ENCODE data around the gene TBPL1. TPM values are rescaled to one million over a fixed set of nuclear protein-coding genes. Genes with fewer than 3 reads are reported as not detected.

Gene TBPL1
- total RNA-seq, 3 donors from 2014 or later, result 10.2 to 16.4 (median 15.4) TPM

DNA sequence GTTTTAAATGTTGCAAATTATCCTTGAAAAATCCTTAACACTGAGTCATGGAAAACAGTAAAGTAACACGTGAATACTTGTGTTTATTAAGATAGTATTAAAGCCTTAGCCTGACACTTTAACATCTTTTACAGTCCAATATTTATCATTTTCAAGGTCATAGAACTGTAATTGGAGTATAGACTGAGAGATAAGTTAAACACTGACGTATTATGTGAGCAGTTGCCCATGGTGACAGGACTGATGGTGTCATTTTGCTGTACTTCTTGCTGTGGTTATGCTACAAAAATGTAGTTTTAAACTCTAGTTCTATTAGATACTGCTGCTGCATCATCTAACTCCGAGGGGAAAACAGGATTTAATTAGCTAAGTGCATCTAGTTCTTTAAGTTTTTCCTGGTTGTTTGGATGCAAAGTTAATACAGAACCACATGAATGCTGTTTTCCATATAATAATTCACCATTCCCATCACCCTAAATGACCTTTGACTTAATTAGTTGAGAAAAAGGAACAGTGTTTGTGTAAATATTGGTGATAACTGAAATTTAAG is 61.6 kb downstream of the TBPL1 start:
- Histone ChIP-seq H3K4me1 (no peaks in the 10 kb centered on the region), H3K27ac (no peak overlapping the region), H3K27me3 (no peaks in the 10 kb centered on the region), H3K36me3 (no peaks in the 10 kb centered on the region), H3K4me3 (no peak overlapping the region), H3K9me3 (no peaks in the 10 kb centered on the region)
- TF ChIP-seq POLR2AphosphoS5 (IDR thresholded peaks at IDR 0.05) (no peak), POLR2A (IDR thresholded peaks at IDR 0.05) (no peak)
- TF ChIP-seq, protein P1, sequence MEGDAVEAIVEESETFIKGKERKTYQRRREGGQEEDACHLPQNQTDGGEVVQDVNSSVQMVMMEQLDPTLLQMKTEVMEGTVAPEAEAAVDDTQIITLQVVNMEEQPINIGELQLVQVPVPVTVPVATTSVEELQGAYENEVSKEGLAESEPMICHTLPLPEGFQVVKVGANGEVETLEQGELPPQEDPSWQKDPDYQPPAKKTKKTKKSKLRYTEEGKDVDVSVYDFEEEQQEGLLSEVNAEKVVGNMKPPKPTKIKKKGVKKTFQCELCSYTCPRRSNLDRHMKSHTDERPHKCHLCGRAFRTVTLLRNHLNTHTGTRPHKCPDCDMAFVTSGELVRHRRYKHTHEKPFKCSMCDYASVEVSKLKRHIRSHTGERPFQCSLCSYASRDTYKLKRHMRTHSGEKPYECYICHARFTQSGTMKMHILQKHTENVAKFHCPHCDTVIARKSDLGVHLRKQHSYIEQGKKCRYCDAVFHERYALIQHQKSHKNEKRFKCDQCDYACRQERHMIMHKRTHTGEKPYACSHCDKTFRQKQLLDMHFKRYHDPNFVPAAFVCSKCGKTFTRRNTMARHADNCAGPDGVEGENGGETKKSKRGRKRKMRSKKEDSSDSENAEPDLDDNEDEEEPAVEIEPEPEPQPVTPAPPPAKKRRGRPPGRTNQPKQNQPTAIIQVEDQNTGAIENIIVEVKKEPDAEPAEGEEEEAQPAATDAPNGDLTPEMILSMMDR (IDR thresholded peaks at IDR 0.05), result no peak
- no peak for DNase-seq (ENCODE audit: low spot score in 2 of 2)
- intact Hi-C loops (cut with DNase I; ENCODE audit: low total_unique reads), result no loop called here

DNA sequence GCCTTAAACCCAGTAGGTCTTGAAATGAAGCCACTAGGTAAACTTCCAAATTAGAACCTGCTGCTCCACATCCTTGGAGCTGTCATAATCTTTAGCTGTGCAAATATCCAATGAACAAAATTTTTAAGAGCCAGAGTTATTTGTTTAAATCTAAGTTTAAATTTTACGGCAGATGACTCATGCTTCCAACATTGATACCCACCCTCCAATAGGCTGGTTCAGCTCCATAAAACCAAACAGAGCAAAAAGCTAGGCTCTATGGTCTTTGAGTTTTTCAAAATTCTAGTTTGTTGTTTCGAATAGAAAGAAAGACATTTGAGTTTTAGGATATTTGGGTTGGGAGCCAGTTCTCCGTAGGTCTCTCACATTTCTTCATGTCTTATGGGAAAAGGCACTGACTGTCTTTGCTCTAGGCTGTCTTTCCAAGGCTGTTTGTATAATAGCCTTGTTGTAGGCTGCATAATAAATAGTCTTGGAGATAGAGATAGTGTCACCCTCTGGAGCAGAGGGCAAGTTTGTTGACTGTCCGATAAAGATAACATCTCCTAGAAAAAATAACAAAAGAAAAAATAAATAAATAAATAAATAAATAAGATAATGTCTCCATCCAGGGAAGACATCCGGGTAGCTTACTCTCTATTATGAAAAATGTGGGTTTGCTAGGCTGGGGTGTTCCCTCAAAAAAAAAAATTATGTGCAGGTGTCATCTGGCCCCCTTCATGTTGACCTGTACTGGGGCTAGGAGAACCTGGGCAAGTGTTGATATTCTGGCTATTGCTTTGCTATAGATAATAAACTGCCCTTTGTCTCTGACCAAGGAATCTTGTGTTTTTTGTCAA is 62.9 kb downstream of the TBPL1 start:
- Histone ChIP-seq H3K4me1 (no peaks in the 10 kb centered on the region), H3K27ac (no peak overlapping the region), H3K27me3 (no peaks in the 10 kb centered on the region), H3K9me3 (no peaks in the 10 kb centered on the region), H3K4me3 (no peak overlapping the region), H3K36me3 (no peaks in the 10 kb centered on the region)
- TF ChIP-seq, protein P1 (IDR thresholded peaks at IDR 0.05), result no peak
- DNase-seq (ENCODE audit: low spot score in 2 of 2), result no peak
- intact Hi-C loops (cut with DNase I; ENCODE audit: low total_unique reads), result no loop called here

DNA sequence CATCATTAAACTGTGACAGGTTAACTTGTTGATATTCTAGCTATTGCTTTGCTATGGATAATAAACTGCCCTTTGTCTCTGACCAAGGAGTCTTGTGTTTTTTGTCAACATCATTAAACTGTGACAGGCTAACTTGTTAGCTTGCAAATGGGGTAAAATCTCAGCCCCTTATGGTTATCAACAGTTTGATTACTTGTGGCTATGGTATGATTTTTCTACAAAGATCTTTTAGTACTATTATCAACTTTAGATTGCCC is 63.5 kb downstream of the TBPL1 start:
- Histone ChIP-seq H3K9me3 (no peaks in the 10 kb centered on the region), H3K4me3 (no peak overlapping the region), H3K27me3 (no peaks in the 10 kb centered on the region), H3K36me3 (no peaks in the 10 kb centered on the region), H3K4me1 (no peaks in the 10 kb centered on the region), H3K27ac (no peak overlapping the region)
- no peak for DNase-seq (ENCODE audit: low spot score in 2 of 2)
- intact Hi-C loops (cut with DNase I; ENCODE audit: low total_unique reads), result no loop called here
- TF ChIP-seq, protein P1 (IDR thresholded peaks at IDR 0.05), result no peak
- TF ChIP-seq POLR2A (IDR thresholded peaks at IDR 0.05) (no peak), POLR2AphosphoS5 (IDR thresholded peaks at IDR 0.05) (no peak)

DNA sequence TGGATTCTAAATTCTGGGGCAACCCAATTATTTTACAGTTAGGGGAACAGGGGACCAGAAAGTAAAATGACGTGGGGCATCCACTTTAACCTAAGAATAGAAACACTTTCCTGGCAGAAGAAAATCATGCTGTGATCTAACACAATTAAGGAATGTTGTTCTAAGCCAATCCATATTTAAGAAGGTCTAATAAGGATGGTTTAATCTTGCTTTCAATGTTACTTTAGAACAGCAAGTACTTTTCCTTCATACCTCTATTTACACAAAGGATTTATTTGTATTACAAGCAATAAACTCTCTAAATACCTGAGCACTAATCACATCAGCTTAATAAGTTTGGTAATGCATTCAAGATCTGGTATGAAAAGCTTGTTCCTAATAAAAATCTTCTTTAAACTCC is 67.0 kb downstream of the TBPL1 start:
- no peaks in the 10 kb centered on the region for H3K9me3 ChIP-seq
- DNase-seq (ENCODE audit: low spot score in 2 of 2), result no peak
- H3K36me3 ChIP-seq, result no peaks in the 10 kb centered on the region
- H3K4me3 ChIP-seq, result no peak overlapping the region
- H3K27me3 ChIP-seq, result no peaks in the 10 kb centered on the region
- H3K27ac ChIP-seq, result no peak overlapping the region
- TF ChIP-seq, protein P1 (IDR thresholded peaks at IDR 0.05), result no peak
- TF ChIP-seq POLR2A (IDR thresholded peaks at IDR 0.05), result no peak
- TF ChIP-seq POLR2AphosphoS5 (IDR thresholded peaks at IDR 0.05), result no peak
- intact Hi-C loops (cut with DNase I; ENCODE audit: low total_unique reads), result no loop called here
- no peaks in the 10 kb centered on the region for H3K4me1 ChIP-seq

DNA sequence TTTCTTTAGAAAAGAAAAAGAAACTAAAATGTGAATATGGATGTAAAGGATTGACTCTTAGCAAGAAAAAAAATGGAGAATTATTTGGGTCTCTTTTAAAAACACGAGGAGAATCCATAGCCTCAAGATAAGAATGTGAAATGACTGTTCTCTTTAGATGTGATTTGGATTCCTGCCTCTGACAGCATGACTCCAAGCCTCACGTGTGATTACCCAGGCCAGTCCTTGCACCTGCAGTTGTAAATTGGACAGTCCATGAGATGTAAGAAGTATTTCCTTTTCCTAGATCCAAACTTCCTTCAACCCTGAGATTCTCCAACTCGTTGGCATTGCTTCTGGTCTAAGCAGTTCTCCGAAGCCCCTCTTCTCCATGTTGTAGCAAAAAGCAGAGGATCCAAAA is 67.5 kb downstream of the TBPL1 start:
- TF ChIP-seq POLR2A (IDR thresholded peaks at IDR 0.05) (no peak), POLR2AphosphoS5 (IDR thresholded peaks at IDR 0.05) (no peak)
- TF ChIP-seq, protein P1 (IDR thresholded peaks at IDR 0.05), result no peak

More for the DNA sequence above, 67.5 kb downstream of the TBPL1 start:
- H3K4me1 ChIP-seq, result no peaks in the 10 kb centered on the region
- no peak overlapping the region for H3K27ac ChIP-seq
- DNase-seq (ENCODE audit: low spot score in 2 of 2), result no peak
- no peaks in the 10 kb centered on the region for H3K36me3 ChIP-seq
- H3K9me3 ChIP-seq, result no peaks in the 10 kb centered on the region
- H3K4me3 ChIP-seq, result no peak overlapping the region
- intact Hi-C loops (cut with DNase I; ENCODE audit: low total_unique reads), result no loop called here
- no peaks in the 10 kb centered on the region for H3K27me3 ChIP-seq

All from breast epithelium (tissue), 4 donors.